Stimulated activated CD8-positive, alpha-beta memory T cell treated with anti-CD3 and anti-CD28 coated beads, Interleukin-12 subunit alpha, Interleukin-12 subunit beta, amount 100 ng/mL, for 4 hours (primary cell): ENCODE measurements around the gene ABCC6.

ENCODE experiments used
- DNase-seq: peaks from one replicate; pipeline ENCODE4 v3.0.0-alpha.2; 2020; ENCODE audit warnings: low read depth

ABCC6 gene

DNA sequence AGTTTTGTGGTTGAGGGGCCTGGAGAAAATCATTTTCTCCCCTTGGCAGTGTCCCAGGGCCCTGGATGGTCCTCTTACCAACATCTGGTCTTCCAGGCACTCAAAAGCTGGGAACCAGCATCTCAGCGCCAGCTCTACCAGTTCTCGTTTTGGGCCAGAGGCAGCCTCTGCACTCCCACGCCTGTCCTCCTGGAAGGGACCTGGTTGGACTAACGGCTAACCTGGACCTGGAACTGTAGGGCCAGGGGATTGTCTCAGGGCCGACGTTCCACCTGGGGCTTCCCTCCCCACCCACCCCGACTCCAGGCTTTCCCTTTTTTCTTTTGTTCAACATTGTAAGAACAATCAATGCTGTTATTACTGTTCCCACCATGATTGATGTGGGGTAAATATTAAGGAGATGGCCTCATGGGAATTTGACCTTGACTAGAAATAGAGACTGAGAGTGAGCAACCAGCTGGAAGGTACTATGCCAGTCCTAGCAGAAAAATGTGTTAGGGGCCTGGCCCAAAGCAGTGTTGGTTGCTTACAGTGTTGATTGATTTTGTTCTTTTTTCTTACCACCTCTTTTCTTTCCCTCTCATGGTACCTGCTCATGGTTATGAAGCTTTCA is 81.4 kb downstream of the ABCC6 start:
- no peak for DNase-seq

DNA sequence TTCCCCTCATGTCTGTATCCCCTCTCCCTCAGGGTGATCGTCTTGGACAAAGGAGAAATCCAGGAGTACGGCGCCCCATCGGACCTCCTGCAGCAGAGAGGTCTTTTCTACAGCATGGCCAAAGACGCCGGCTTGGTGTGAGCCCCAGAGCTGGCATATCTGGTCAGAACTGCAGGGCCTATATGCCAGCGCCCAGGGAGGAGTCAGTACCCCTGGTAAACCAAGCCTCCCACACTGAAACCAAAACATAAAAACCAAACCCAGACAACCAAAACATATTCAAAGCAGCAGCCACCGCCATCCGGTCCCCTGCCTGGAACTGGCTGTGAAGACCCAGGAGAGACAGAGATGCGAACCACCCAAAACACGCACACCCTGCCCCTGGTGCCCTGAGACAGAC is 82.2 kb downstream of the ABCC6 start:
- no peak for DNase-seq

DNA sequence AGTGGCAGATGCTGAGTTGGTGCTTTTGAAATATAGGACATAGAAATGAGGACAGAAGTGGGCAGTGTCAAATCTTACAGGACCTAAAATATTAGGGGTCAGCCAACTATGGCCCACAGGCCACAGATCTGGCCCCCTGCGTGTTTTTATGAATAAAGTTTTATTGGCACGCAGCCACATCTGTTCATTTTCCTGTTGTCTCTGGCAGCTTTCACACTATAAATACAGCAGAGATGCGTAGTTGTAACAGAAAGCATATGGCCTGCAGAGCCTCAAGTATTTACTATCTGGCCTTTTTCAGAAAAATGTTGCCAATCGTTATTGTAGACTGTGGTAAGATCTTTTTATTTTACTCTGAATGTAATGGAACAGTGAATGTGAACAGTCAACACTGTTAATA is 82.8 kb downstream of the ABCC6 start:
- DNase-seq = no peak

DNA sequence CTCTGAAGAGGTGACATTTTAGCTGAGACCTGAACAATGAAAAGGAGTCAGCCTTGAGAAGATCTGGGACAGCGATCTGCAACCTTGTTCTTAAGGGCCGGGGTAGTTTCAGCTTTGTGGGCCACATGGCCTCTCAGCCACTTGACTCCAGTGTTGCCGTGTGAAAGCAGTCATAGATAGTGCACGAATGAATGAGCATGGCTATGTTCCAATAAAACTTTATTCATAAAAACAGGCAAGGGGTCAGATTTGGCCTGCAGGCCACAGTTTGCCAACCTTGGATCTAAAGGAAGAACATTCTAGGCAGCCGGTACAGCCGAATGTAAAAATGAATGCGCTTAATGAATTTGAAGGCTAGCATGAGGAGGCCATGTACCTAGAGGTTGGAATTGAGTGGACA is 83.5 kb downstream of the ABCC6 start:
- no peak for DNase-seq

DNA sequence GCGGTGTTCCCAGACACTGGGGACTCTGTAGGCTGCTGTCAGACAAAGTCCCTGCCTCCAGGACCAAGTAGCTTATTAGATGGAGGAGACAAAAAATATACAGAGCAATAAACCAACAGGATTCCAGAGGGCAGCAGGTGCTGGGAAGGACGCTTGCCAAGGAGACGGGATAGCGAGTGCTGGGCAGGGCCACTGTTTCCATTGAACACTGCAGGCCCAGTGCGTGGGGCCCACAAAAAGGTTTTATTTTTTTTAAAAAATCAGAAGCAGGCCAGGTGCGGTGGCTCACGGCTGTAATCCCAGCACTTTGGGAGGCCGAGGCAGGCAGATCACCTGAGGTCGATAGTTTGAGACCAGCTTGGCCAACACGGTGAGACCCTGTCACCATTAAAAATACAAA is 84.2 kb downstream of the ABCC6 start:
- no peak for DNase-seq

DNA sequence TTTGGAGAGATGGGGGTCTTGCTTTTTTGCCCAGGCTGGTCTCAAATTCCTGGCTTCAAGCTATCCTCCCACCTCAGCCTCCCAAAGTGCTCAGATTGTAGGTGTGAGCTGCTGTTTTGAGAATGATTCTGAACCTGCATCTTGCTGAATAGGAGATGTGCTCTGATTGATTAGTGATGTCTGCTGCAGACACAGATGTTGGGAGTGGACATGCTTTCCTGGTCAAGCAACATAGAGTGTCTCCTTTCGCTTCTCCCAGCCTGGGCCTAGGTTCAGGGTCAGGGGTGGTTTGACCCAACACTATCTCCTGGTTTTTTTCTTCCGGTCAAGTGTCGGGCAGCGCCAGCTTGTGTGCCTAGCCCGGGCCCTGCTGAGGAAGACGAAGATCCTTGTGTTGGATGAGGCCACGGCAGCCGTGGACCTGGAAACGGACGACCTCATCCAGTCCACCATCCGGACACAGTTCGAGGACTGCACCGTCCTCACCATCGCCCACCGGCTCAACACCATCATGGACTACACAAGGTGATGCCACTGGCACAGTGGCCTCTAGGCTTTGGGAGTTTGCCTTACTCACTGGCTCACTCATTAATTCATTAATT is 85.2 kb downstream of the ABCC6 start:
- no peak for DNase-seq

DNA sequence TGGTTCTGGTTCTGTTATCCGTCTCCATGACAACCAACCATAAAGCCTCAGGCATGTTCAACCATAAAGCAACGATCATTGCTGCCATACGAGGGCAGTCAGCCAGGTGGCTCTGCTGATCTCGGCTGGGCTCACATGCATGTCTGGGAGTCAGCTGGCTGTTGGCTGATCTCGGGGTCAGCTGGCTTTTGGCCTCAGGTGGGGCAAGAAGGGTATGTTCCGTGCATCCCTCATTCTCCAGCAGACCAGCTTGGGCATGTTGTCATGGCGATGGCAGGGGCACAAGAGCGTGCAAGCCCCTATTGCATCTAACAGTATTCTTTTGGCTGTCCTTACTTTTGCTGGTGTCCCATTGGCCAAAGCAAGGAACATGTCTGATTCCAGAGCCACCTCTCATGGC is 86.2 kb downstream of the ABCC6 start:
- DNase-seq = no peak

DNA sequence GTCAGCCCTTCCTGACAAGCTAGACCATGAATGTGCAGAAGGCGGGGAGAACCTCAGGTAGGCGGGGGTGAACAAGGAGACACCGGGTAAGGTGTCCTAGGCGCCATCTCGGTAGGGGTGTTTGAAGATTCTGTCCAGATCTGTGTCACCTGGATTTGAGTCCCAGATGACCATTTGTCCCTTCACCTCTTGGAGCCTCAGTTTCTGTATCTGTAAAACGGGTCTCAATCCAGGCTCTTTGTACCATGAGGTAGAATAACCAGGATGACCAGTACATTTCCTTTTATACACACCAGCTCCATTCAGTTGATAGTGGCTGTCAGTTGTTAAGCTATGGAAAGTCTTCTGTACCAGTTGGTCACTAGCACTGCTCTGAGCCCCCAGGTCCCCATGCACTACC is 86.7 kb downstream of the ABCC6 start:
- no peak for DNase-seq

DNA sequence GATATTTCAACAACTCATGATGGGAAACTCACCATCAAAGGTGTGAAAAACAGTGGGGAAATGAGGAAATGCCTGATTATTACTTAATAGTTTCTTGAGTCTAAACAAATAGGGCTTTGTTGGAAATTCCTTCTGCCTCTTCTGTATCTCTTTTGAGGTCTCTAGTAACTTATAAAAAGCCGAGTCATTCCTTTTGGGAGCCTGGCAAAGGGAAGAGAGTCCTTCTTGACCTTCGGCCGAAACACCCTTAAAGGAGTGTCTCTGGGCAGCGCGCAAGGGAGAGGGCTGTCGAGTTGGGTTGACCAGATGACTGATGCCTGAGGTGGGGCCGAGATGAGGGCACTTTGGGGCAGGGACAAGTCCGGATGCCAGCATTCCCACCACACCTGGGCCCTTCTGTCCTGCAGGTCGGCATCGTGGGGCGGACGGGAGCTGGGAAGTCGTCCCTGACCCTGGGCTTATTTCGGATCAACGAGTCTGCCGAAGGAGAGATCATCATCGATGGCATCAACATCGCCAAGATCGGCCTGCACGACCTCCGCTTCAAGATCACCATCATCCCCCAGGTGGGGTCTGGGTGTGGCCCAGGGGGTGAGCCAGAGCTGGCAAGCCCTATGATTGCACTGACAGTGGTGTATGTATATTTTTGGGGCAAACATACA is 89.2 kb downstream of the ABCC6 start:
- no peak for DNase-seq

DNA sequence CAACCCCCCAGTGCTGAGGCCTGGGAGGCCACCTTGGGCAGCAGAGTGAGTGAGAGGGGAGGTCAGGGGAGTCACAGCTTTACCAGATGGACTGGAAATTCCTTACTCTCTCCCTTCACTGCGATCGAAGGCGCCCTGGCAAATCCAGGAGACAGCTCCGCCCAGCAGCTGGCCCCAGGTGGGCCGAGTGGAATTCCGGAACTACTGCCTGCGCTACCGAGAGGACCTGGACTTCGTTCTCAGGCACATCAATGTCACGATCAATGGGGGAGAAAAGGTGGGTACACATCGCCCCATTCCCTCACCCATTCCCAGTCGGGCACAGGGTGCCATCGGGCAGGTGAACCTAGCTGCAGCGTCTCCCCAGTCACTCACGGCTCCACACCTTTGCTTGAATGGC is 91.6 kb downstream of the ABCC6 start:
- DNase-seq = no peak

DNA sequence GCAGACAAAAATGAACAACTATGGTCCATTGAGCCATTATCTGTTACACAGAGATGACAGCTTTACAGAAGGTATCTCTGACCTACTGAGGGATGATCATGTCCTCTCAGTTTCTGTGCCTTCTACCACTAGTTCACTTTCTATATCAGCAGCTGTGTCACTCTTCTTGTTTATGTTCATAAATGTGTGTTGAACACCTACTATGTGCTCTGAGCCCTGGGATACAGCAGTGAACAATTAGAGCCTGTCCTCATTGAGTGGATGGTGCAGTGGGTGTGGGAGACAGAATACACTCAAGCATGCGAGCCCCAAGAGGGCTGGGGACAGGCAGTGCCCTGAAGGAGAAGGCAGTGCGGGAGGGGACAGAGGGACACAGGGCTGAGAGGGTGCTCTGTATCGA is 92.1 kb downstream of the ABCC6 start:
- no peak for DNase-seq

DNA sequence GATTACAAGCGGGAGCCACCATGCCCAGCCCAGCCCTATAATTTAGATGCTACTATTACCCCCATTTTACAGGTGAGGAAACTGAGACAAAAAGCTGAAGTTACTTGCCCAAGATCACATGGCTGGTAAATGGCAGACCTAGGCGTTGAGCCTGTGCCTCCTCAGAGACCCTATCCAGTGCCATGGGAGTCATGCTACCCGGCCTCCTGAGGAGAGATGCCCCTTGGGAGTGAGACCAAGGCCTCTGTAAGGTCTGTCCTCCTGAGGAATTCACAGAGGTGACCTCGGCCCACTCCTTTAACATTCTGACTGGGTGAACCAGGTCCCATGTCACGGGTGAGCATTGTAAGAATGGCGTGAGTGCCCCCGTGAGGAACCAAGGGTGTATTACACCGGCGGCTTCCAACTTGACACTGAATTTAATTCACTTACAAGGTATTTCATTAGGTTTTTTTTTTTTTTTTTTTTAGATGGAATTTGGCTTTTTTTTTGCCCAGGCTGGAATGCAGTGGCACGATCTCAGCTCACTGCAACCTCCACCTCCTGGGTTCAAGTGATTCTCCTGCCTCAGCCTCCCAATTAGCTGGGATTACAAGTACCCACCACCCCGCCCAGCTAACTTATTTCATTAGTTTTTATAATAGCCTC is 95.7 kb downstream of the ABCC6 start:
- peak; percentile 26 for DNase-seq

DNA sequence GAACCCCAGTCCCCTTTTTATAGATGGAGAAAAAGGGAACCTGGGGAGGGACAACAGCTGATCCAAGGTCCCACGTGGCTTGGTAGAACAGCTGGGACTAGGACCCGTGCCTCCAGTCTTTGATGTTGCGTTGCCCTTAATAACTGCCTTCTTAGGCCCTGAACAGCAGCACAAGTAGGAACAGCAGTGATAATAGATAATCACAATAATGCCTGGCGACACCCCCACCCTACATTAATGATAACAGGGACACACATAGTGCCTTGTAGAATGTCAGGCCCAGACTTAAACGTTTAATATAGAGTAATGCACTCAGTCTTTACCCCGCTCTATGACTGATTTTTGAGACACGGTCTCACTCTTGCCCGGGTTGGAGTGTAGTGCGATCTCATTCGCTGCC is 96.4 kb downstream of the ABCC6 start:
- DNase-seq = no peak

DNA sequence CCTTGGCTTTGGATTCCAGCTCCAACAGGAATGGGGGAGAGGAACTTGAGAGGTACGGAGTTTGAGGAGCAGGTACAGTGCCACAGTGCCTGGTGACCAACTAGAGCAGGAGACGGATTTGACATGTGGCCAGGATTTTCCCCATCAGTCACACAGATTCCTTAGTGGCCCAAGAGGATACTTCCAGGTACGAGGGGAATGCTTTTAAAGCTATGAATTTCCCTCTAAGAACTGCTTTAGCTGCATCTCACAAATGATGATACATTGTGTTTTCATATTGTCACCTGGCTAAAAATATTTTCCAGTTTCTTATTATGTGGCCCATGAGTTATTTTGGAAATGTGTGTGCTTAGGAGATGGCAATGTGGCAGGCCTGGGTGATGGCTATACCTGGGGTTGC is 98.3 kb downstream of the ABCC6 start:
- no peak for DNase-seq

DNA sequence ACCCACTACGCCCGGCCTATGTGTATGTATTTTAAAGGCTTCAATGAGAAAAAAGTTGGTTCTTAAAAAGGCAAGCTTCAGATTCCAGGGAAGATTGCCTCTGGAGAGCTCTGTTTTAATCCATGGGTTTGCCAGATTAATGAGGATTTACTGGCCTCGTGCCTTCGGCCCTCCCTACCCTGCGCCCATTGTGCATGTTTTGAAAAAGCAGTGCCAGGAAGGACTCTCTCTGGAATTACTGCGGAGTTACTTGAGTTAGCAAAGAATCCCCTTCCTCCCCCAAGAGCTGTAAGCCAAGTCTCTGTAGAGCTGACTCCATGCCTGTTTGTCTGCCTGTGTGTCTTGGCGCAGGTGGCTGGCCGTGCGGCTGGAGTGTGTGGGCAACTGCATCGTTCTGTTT is 98.9 kb downstream of the ABCC6 start:
- no peak for DNase-seq

DNA sequence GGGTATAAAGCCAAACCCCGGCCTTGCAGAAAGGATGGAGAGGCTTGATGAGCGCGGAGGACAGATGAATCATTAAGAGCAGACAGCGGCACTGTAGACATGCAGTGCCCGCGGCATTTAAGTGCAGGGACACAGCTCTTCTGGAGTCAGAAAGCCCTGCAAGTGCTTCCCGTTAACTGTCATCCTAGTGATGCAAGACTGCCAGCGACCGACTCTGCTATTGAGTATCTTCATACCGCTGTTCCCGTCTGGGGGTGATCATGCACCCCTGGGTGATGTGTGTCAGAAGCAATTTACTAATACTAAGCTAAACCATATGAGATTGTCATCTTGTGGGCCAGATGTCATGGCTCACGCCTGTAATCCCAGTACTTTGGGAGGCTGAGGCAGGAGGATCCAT is 101.0 kb downstream of the ABCC6 start:
- no peak for DNase-seq

DNA sequence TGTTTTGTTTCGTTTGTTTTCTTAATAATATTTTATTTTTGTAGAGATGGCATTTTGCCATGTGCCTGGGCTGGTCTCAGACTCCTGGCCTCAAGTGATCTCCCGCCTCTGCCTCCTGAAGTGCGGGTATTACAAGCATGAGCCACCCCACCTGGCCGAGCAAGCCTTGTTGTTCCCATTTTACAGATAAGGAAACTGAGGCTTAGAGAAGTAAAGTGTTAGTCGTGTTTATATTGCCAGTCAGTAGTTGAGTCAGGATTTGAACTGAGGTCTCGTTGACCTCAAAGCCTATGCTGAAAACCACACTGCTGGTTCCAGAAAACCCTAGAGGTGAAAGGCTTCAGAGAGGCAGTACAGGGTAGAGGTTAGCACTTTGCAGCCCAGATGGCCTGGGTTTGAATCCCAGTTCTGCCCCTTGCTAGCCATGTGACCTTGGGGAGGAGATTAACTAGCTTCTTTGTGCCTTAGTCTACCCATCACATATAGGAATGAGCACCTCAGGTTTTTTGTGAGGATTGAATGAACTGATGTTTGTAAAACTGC is 102.0 kb downstream of the ABCC6 start:
- no peak for DNase-seq

DNA sequence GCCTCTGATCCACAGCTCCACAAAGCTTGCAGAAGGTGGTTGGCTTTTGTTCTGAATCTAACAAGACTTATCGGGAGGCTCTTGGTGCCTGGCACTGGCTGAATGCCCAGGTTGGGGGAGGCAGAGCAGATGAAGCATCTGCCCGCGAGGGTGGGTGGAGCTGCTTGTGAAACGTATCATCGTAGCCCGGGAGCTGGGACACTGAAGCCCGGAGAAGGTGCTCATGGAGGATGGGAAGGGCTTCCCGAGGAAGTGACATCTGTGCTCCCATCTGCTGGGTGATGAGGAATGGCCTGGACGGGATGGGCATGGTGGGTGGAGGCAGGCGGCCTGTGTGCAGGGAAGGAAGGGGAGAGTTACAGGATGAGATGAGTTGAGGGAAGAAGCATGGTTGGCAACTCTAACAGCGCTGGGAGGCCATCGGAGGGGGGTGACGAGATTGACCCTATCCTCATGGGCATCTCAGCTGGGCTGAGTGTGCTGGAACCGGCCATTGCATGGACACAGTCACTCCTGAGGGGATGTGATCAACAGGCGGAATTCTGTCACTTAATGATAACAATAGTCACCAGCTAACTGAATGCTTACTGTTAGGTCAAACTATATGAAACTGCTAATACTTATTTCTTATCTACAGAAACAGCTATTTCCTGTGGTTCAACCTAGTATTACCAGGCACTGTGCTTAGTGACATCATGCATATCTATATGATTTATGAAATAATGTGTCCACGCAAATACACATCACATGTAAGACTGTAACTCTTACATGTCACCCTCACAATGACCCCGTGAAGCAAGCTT is 102.7 kb downstream of the ABCC6 start:
- DNase-seq = no peak

DNA sequence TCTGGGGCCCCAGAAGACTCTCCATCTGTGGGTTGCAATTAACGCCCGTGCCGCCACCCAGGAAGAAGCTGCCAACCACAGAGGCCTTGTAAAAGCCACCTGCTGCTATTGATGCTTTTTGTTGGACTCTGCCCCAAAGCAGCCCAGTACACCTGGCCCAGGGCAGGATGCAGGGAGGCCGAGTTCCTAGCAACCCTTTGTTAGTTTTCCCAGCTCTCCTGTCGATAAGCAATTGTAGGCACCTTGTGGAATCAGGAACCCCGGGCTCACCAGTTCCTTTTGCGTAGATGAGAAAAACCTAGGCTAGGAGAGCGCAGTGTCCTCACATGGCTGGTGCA is 103.3 kb downstream of the ABCC6 start:
- DNase-seq = no peak

DNA sequence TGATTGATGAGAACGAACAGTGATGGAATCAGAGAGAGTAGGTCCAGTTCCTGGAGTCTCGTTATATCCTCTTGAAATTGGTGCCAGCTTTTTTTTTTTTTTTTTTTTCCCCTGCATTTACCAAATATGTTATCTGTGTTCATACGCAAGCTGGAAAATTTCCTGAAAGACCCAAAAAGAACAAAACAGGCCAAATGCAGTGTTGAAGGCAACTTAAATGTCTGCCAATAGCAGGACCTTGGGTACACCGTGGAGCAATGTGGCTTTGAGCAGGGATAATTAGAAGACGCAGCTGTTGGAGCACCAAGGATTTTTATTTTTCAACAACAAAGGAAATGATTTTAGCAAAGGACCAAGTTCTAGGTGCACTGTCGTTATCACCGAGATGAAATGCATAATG is 105.0 kb downstream of the ABCC6 start:
- DNase-seq = no peak

DNA sequence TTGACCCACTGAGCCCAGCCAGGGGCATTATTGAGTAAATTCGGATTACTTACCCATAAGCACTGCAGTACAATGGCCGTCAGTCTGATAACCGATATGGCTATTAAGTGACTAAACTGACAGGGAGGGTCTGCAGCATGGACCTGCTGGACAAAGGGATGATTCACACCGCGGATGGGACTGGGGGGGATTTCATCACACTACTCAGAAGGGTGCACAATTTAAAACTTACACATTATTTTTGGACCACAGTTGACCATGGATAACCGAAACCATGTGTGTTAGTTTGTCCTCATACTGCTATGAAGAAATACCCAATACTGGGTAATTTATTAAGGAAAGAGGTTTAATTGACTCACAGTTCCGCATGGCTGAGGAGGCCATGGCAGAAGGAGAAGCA is 106.5 kb downstream of the ABCC6 start:
- no peak for DNase-seq

DNA sequence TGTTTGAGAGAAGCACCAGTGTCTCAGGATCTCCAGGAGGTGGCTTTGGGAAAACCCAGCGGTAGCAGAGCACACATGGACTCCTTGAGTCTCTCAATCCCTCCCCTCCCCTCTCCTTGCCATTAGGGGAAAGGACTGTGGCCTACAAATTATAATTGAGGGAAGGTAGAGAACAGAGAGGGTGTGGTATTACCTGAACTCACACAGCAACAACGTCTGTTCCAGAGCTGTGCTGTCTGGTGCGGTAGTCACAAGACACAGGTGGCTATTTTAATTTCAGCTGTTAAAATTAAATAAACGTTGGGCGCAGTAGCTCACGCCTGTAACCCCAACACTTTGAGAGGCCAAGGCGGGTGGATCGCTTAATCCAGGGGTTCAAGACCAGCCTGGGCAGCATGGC is 110.2 kb downstream of the ABCC6 start:
- DNase-seq = no peak
